ENCODE results near the gene MOV10. TPM values are rescaled to one million over a fixed set of nuclear protein-coding genes. Genes with fewer than 3 reads are reported as not detected.
A peak's percentile ranks its signal among the peaks of the same experiment; 100 is the strongest.

MOV10 gene
- polyA plus RNA-seq, 1 of the 3 experiments (the other 2 are of a cell fraction): 87.4 TPM

GRCh38 chr1:112704934-112705627 lies 30.6 kb downstream of the MOV10 start:
- DNase-seq: peak; percentile 71
- peak overlapping the region; percentile 68 to 87 for H3K27ac ChIP-seq (ENCODE audit: low read depth in 2 of 2, low read length in 1 of 2)
- peaks cover 34% of the 10 kb centered on the region for H3F3A ChIP-seq (replicated peaks; ENCODE audit: insufficient read depth)
- no peaks in the 10 kb centered on the region for H3K27me3 ChIP-seq (ENCODE audit: insufficient read depth)
- no peaks in the 10 kb centered on the region for H3K9me3 ChIP-seq
- peak overlapping the region; percentile 93 to 94 for H3K4me3 ChIP-seq (ENCODE audit: low read depth in 2 of 2, low read length in 1 of 2)
- H3K9me2 ChIP-seq: no peaks in the 10 kb centered on the region
- H3K4me1 ChIP-seq (ENCODE audit: control insufficient read depth in 1 of 2, insufficient read depth in 2 of 2, low read depth in 1 of 2, low read length in 1 of 2): peaks cover 27 to 55% of the 10 kb centered on the region in 2 experiments; a peak in 3 of 4 replicates
- POLR2A ChIA-PET: interaction anchor here (2.6 kb wide), 1 partner anchor 30 kb away, joined by 8 read pairs; the partner anchor contains the start of gene MOV10
- no peak overlapping the region for H2AFZ ChIP-seq (ENCODE audit: low read depth)
- H3K36me3 ChIP-seq (replicated peaks in 1 of 2; ENCODE audit: control insufficient read depth in 1 of 2, insufficient read depth in 2 of 2, low read length in 1 of 2): peaks cover 18 to 29% of the 10 kb centered on the region in 2 experiments
- CTCF ChIA-PET: interaction anchor here (0.6 to 3.5 kb wide), 5 partner anchors 10 to 314 kb away, joined by 3 to 15 read pairs (median 8); partner anchors contain the start of genes MOV10 and PPM1J
- 11% methylated on average over 11 of the region's 13 CpGs for WGBS (ENCODE audit: low lambda C conversion rate)
- peak overlapping the region; percentile 98 for H3K9ac ChIP-seq
- H4K20me1 ChIP-seq (ENCODE audit: insufficient read depth): peaks cover 11% of the 10 kb centered on the region
- peaks cover 43% of the 10 kb centered on the region for H3K79me2 ChIP-seq (ENCODE audit: insufficient read depth)
- H3K4me2 ChIP-seq: peak overlapping the region; percentile 96
- TF ChIP-seq FOXJ3 (CRISPR knock-in tag; IDR thresholded peaks at IDR 0.05) (no peak), EZH2phosphoT487 (IDR thresholded peaks at IDR 0.05; ENCODE audit: borderline replicate concordance, low read depth) (no peak), TAF1 (IDR thresholded peaks at IDR 0.05; ENCODE audit: borderline replicate concordance, low read depth, low read length) (peak; percentile 44), USF2 (IDR thresholded peaks at IDR 0.05; ENCODE audit: borderline replicate concordance, low read depth, low read length) (no peak), CHD2 (IDR thresholded peaks at IDR 0.05; ENCODE audit: low read length, partially characterized antibody) (peak; percentile 39), GABPA (IDR thresholded peaks at IDR 0.05; ENCODE audit: low read depth) (peak; percentile 66; the same call in 1 of the 2 replicates), POLR2AphosphoS5 (IDR thresholded peaks at IDR 0.05; ENCODE audit: low read depth, low read length) (peak; percentile 69; the same call in 1 of the 2 replicates), RXRA (IDR thresholded peaks at IDR 0.05; ENCODE audit: borderline replicate concordance, low read depth) (peak; percentile 48; the same call in 1 of the 2 replicates), NFIC (IDR thresholded peaks at IDR 0.05; ENCODE audit: borderline replicate concordance) (peak; percentile 45; the same call in 1 of the 2 replicates), SMC3 (IDR thresholded peaks at IDR 0.05; ENCODE audit: low read depth, low read length) (no peak), RCOR1 (IDR thresholded peaks at IDR 0.05; ENCODE audit: low read length) (no peak), RFX5 (IDR thresholded peaks at IDR 0.05; ENCODE audit: low read length) (no peak), FOSL2 (IDR thresholded peaks at IDR 0.05; ENCODE audit: borderline replicate concordance, low read depth) (peak; percentile 65; the same call in 1 of the 2 replicates), TEAD4 (IDR thresholded peaks at IDR 0.05; ENCODE audit: borderline replicate concordance, insufficient read depth) (no peak), REST (IDR thresholded peaks at IDR 0.05; ENCODE audit: low read depth, low read length) (no peak), PBX3 (IDR thresholded peaks at IDR 0.05) (0 out of 2 replicates have a peak, but pooled peaks have one; percentile 11), JUND (IDR thresholded peaks at IDR 0.05) (no peak), IRF3 (IDR thresholded peaks at IDR 0.05; ENCODE audit: low read depth, low read length) (no peak), RAD21 (IDR thresholded peaks at IDR 0.05; ENCODE audit: low read length) (no peak), GATA2 (CRISPR knock-in tag; IDR thresholded peaks at IDR 0.05) (no peak), USF1 (IDR thresholded peaks at IDR 0.05; ENCODE audit: borderline replicate concordance, low read depth) (0 out of 2 replicates have a peak, but pooled peaks have one; percentile 15), NRF1 (IDR thresholded peaks at IDR 0.05; ENCODE audit: low read depth, low read length) (no peak)
- TF ChIP-seq, protein P1, sequence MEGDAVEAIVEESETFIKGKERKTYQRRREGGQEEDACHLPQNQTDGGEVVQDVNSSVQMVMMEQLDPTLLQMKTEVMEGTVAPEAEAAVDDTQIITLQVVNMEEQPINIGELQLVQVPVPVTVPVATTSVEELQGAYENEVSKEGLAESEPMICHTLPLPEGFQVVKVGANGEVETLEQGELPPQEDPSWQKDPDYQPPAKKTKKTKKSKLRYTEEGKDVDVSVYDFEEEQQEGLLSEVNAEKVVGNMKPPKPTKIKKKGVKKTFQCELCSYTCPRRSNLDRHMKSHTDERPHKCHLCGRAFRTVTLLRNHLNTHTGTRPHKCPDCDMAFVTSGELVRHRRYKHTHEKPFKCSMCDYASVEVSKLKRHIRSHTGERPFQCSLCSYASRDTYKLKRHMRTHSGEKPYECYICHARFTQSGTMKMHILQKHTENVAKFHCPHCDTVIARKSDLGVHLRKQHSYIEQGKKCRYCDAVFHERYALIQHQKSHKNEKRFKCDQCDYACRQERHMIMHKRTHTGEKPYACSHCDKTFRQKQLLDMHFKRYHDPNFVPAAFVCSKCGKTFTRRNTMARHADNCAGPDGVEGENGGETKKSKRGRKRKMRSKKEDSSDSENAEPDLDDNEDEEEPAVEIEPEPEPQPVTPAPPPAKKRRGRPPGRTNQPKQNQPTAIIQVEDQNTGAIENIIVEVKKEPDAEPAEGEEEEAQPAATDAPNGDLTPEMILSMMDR (IDR thresholded peaks at IDR 0.05): no peak
